Sigmoid colon (tissue), 7 donors: ENCODE measurements around the gene ZFHX3. TPM values are rescaled to one million over a fixed set of nuclear protein-coding genes. Genes with fewer than 3 reads are reported as not detected.
A peak's percentile ranks its signal among the peaks of the same experiment; 100 is the strongest.

Experiments used
- DNase-seq: peaks from one replicate; pipeline ENCODE4 v3.0.0-alpha.2; 2019
- H3K27ac ChIP-seq, 4 donors: fragments of 200-600 bp; sonication (generic); one replicate each; pipeline ENCODE4 v1.5.1; 2016 to 2019; ENCODE audit warnings: mild to moderate bottlenecking in 1 of 4
- H3K27me3 ChIP-seq, 3 donors: fragments of 200-600 bp; sonication (generic); one replicate each; pipeline ENCODE4 v1.5.1; 2019; ENCODE audit warnings: mild to moderate bottlenecking in 1 of 3
- H3K36me3 ChIP-seq, 4 donors: fragments of 200-600 bp; sonication (generic); one replicate each; pipeline ENCODE4 v1.5.1; 2016 to 2019
- H3K4me1 ChIP-seq, 4 donors: fragments of 200-600 bp; sonication (generic); one replicate each; pipeline ENCODE4 v1.5.1; 2017 to 2019
- H3K4me3 ChIP-seq, 4 donors: fragments of 200-600 bp; sonication (generic); one replicate each; pipeline ENCODE4 v1.5.1; 2017 to 2019; ENCODE audit warnings: mild to moderate bottlenecking in 2 of 4, moderate library complexity in 1 of 4
- H3K9me3 ChIP-seq, 4 donors: fragments of 200-600 bp in 3 of 4; sonication (generic) in 3 of 4; one replicate each; pipeline versions ENCODE4 v1.5.1 to v1.6.1; 2013 to 2019
- EP300 ChIP-seq, 4 donors: sonication (generic); formaldehyde crosslinking; IDR thresholded peaks; one replicate each; pipeline ENCODE4 v1.6.1; 2017; ENCODE audit warnings: antibody characterized with exemption in 4 of 4
- POLR2A ChIP-seq, 2 donors: fragments of 450-650 bp; IDR thresholded peaks; one replicate each; pipeline ENCODE4 v1.6.1; 2016; ENCODE audit warnings: antibody characterized with exemption in 2 of 2, mild to moderate bottlenecking in 2 of 2, moderate library complexity in 2 of 2
- POLR2AphosphoS5 ChIP-seq, 4 donors: sonication (generic); formaldehyde crosslinking; IDR thresholded peaks; one replicate each; pipeline ENCODE4 v1.6.1; 2017; ENCODE audit warnings: antibody characterized with exemption in 4 of 4
- WGBS, 2 donors: extraction: QIAGEN DNeasy Blood & Tissue Kit; methylation state at CpG; one replicate each; pipeline ENCODE4 v1.1.7; 2013; 5-methylcytosine and 5-hydroxymethylcytosine counted together
- intact Hi-C: fragments of 100-400 bp; cut with DNase I; formaldehyde crosslinking; loops from one replicate; pipeline ENCODE4 v1.15.1; 2023
- polyA plus RNA-seq, 3 donors: library from polyadenylated mRNA; stranded (reverse); fragments of 200-250 nt; gene quantifications; one replicate each; pipeline ENCODE4 v1.2.3, GENCODE V29; 2013
- total RNA-seq, 4 donors: library from RNA; depleted of rRNA; stranded (reverse); fragments of >200 nt; gene quantifications; one replicate each; pipeline ENCODE4 v1.1.0, GENCODE V29; 2016
- TF ChIP-seq, protein P1 (sequence below), 4 experiments: fragments of 450-650 bp in 3 of 4; fragments of 200-600 bp in 1 of 4; IDR thresholded peaks; one replicate each; pipeline ENCODE4 v1.5.1; 2016 to 2019; ENCODE audit warnings: antibody characterized with exemption in 4 of 4, mild to moderate bottlenecking in 3 of 4, moderate library complexity in 2 of 4
- donor health status: healthy with polysubstance abuse.
- donor health status: Bipolar disorder and iron deficiency.
- donor health status: healthy.

The ZFHX3 gene
- total and polyA plus RNA-seq, 7 donors, result 0.69 to 38.8 (median 17.8) TPM

- TF ChIP-seq POLR2AphosphoS5 (IDR thresholded peaks at IDR 0.05) (no peak), EP300 (IDR thresholded peaks at IDR 0.05) (no peak), POLR2A (IDR thresholded peaks at IDR 0.05) (no peak)
- TF ChIP-seq, protein P1, sequence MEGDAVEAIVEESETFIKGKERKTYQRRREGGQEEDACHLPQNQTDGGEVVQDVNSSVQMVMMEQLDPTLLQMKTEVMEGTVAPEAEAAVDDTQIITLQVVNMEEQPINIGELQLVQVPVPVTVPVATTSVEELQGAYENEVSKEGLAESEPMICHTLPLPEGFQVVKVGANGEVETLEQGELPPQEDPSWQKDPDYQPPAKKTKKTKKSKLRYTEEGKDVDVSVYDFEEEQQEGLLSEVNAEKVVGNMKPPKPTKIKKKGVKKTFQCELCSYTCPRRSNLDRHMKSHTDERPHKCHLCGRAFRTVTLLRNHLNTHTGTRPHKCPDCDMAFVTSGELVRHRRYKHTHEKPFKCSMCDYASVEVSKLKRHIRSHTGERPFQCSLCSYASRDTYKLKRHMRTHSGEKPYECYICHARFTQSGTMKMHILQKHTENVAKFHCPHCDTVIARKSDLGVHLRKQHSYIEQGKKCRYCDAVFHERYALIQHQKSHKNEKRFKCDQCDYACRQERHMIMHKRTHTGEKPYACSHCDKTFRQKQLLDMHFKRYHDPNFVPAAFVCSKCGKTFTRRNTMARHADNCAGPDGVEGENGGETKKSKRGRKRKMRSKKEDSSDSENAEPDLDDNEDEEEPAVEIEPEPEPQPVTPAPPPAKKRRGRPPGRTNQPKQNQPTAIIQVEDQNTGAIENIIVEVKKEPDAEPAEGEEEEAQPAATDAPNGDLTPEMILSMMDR (IDR thresholded peaks at IDR 0.05), result no peak
- 39 to 52% methylated on average over 19 of the region's 19 CpGs for WGBS, 2 donors
- DNase-seq, result no peak
- Histone ChIP-seq H3K27me3 (no peaks in the 10 kb centered on the region), H3K9me3 (no peaks in the 10 kb centered on the region), H3K36me3 (no peaks in the 10 kb centered on the region), H3K4me1 (peaks cover 0 to 93% (median 76%) of the 10 kb centered on the region in 4 donors), H3K27ac (peak overlapping the region in 3 of 4 donors; percentile 58 to 80 (median 76)), H3K4me3 (no peak overlapping the region)
- intact Hi-C loops, result no loop called here
These were observed 11.7 kb downstream of the ZFHX3 start for GRCh38 chr16:73036074-73036826.

DNA sequence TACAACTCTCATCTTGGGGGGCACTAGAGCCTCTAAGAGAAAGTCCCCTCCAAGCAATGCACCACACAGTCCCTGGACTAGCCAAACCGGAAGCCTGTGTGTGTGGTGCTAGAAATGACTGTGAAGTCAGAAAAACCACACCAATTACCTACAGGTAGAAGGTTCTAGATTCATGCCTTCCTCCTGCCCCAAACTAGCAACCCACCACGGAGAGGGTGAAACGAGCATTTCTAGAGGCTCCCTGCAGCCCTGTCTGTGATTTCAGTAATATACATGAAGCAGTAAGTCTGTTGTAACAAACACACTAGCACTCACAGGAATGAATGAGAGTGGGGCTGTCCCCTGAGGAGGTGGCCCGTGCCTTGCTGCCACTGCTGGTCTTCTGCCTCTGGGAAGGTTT is 13.6 kb downstream of the ZFHX3 start:
- TF ChIP-seq EP300 (IDR thresholded peaks at IDR 0.05) (no peak), POLR2AphosphoS5 (IDR thresholded peaks at IDR 0.05) (no peak), POLR2A (IDR thresholded peaks at IDR 0.05) (no peak)
- TF ChIP-seq, protein P1 (IDR thresholded peaks at IDR 0.05), result no peak
- H3K4me1 ChIP-seq, result peaks cover 0 to 95% (median 72%) of the 10 kb centered on the region in 4 donors

GRCh38 chr16:73033271-73033998 is 14.5 kb downstream of the ZFHX3 start:
- H3K9me3 ChIP-seq, result no peaks in the 10 kb centered on the region
- peak overlapping the region in 3 of 4 donors; percentile 15 to 51 (median 31) for H3K27ac ChIP-seq
- H3K36me3 ChIP-seq, result no peaks in the 10 kb centered on the region
- peaks cover 0 to 91% (median 71%) of the 10 kb centered on the region in 4 donors for H3K4me1 ChIP-seq
- no peak for TF ChIP-seq POLR2A (IDR thresholded peaks at IDR 0.05)
- TF ChIP-seq POLR2AphosphoS5 (IDR thresholded peaks at IDR 0.05), result no peak
- TF ChIP-seq, protein P1 (IDR thresholded peaks at IDR 0.05), result no peak
- no peak for TF ChIP-seq EP300 (IDR thresholded peaks at IDR 0.05)
- no peaks in the 10 kb centered on the region for H3K27me3 ChIP-seq
- no peak overlapping the region for H3K4me3 ChIP-seq
- intact Hi-C loops, result no loop called here
- no peak for DNase-seq
- WGBS, 2 donors, result 66 to 81% methylated on average over 20 of the region's 20 CpGs

More for the DNA sequence above, 13.6 kb downstream of the ZFHX3 start:
- H3K4me3 ChIP-seq, result no peak overlapping the region
- H3K27me3 ChIP-seq, result no peaks in the 10 kb centered on the region
- peak overlapping the region in 1 of 4 donors; percentile 51 for H3K27ac ChIP-seq
- no peaks in the 10 kb centered on the region for H3K9me3 ChIP-seq
- 58 to 87% methylated on average over 4 of the region's 4 CpGs for WGBS, 2 donors
- no peaks in the 10 kb centered on the region for H3K36me3 ChIP-seq
- DNase-seq, result no peak
- intact Hi-C loops, result no loop called here

- H3K4me1 ChIP-seq, result peaks cover 0 to 91% (median 70%) of the 10 kb centered on the region in 4 donors
- WGBS, 2 donors, result 58 to 69% methylated on average over 10 of the region's 10 CpGs
- no peaks in the 10 kb centered on the region for H3K27me3 ChIP-seq
- intact Hi-C loops, result no loop called here
- peak overlapping the region in 3 of 4 donors; percentile 15 to 51 (median 31) for H3K27ac ChIP-seq
- H3K36me3 ChIP-seq, result no peaks in the 10 kb centered on the region
- no peak overlapping the region for H3K4me3 ChIP-seq
- TF ChIP-seq, protein P1 (IDR thresholded peaks at IDR 0.05), result no peak
- TF ChIP-seq POLR2A (IDR thresholded peaks at IDR 0.05), result no peak
- no peak for TF ChIP-seq EP300 (IDR thresholded peaks at IDR 0.05)
- no peak for TF ChIP-seq POLR2AphosphoS5 (IDR thresholded peaks at IDR 0.05)
- H3K9me3 ChIP-seq, result no peaks in the 10 kb centered on the region
- DNase-seq, result no peak
These were observed 15.2 kb downstream of the ZFHX3 start for GRCh38 chr16:73032541-73033270.
